Measurements from ENCODE around the gene ZMYND12.

The ZMYND12 gene

DNA sequence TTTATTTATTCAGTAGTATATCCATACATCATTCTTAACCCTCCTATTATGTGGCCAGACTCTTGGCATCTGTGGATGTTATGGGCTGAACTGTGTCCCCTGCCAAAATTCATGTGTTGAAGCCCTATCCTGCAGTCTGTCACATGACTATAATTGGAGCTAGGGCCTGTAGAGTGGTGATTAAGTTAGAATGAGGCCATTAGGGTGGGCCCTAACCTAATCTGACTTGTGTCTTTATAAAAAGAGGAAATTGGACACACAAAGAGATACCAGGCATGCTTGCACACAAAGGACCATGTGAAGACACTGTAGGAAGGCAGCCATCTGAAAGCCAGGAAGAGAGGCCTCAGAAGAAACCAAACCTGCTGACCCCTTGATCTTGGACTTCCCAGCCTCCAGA is 6.6 kb downstream of the ZMYND12 start:
- no peak overlapping the region for H3K4me3 ChIP-seq (replicated peaks; ENCODE audit: low read depth, low read length)
- DNase-seq (ENCODE audit: low read depth) = no peak
- TF ChIP-seq, protein P1, sequence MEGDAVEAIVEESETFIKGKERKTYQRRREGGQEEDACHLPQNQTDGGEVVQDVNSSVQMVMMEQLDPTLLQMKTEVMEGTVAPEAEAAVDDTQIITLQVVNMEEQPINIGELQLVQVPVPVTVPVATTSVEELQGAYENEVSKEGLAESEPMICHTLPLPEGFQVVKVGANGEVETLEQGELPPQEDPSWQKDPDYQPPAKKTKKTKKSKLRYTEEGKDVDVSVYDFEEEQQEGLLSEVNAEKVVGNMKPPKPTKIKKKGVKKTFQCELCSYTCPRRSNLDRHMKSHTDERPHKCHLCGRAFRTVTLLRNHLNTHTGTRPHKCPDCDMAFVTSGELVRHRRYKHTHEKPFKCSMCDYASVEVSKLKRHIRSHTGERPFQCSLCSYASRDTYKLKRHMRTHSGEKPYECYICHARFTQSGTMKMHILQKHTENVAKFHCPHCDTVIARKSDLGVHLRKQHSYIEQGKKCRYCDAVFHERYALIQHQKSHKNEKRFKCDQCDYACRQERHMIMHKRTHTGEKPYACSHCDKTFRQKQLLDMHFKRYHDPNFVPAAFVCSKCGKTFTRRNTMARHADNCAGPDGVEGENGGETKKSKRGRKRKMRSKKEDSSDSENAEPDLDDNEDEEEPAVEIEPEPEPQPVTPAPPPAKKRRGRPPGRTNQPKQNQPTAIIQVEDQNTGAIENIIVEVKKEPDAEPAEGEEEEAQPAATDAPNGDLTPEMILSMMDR (IDR thresholded peaks at IDR 0.05; ENCODE audit: low read length, missing control alignments) = no peak

GRCh38 chr1:42442662-42443061 is 13.2 kb downstream of the ZMYND12 start:
- no peak for DNase-seq (ENCODE audit: low read depth)
- TF ChIP-seq, protein P1 (IDR thresholded peaks at IDR 0.05; ENCODE audit: low read length, missing control alignments) = no peak
- H3K4me3 ChIP-seq (replicated peaks; ENCODE audit: low read depth, low read length) = no peak overlapping the region

- peak; percentile 67 for DNase-seq (ENCODE audit: low read depth)
- H3K4me3 ChIP-seq (replicated peaks; ENCODE audit: low read depth, low read length) = no peak overlapping the region
- TF ChIP-seq, protein P1 (IDR thresholded peaks at IDR 0.05; ENCODE audit: low read length, missing control alignments) = no peak
Observed at GRCh38 chr1:42439940-42440339, 15.9 kb downstream of the ZMYND12 start.

- no peak overlapping the region for H3K4me3 ChIP-seq (replicated peaks; ENCODE audit: low read depth, low read length)
- DNase-seq (ENCODE audit: low read depth) = no peak
- TF ChIP-seq, protein P1 (IDR thresholded peaks at IDR 0.05; ENCODE audit: low read length, missing control alignments) = no peak
Observed at GRCh38 chr1:42434340-42434739, 21.5 kb downstream of the ZMYND12 start.

DNA sequence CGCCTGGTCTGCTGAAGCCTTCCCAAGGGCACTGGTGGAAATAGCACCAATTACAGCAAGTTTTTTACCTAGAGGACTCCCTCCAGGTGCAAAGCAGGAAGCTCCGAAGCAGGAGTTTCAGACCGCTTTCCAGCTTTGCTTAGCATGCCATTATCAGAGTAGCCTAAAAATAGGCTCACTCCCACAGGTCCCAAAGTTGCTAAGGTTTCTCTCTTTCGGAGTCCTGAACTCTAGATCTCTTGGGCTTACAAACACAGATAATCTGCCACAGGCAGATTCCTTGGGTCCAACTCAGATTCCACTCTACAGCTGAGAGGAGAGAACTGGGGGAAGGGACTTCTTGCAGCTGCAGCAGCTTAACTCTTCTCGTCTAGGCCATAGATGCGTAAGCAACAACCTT is 22.5 kb downstream of the ZMYND12 start:
- DNase-seq (ENCODE audit: low read depth) = no peak
- no peak overlapping the region for H3K4me3 ChIP-seq (replicated peaks; ENCODE audit: low read depth, low read length)
- TF ChIP-seq, protein P1 (IDR thresholded peaks at IDR 0.05; ENCODE audit: low read length, missing control alignments) = no peak

DNA sequence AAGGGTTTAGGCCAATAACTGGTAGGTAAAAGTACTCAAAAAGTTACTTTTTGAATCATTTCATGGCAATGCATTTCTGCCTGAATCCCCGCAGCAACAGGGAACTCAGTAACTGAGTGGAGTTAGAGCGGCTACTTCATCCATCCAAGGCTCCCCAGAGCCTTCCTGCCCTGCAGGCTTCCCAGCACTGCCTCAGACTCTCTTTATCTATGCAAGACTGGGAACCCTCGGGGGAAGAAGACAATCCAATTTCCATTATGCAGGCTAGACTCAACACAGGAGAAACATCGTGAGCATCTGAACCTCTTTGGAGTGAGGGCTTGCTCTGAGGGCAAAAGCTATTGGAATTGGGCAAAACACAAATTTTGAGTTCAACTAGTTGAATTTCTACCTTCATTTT is 23.1 kb downstream of the ZMYND12 start:
- H3K4me3 ChIP-seq (replicated peaks; ENCODE audit: low read depth, low read length) = no peak overlapping the region
- TF ChIP-seq, protein P1 (IDR thresholded peaks at IDR 0.05; ENCODE audit: low read length, missing control alignments) = no peak
- DNase-seq (ENCODE audit: low read depth) = no peak

DNA sequence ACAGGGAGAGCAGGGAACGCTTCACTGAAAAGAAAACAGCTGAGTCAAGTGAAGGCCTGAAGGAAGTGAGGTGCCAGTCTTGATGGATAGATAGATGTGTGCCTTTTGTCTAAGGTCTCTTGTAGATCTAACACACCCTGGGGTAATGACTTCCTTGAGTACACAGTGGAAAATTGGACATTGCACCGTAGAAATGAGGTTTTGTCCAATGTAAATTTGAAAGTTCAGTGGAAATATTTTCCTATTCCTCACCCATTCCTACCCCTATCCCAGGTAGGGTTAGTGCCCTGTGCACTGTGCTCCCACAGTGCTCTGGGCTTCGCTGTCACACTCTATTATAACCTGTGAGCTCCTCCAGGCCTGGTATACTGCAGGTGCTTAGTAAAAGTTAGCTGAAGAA is 24.3 kb downstream of the ZMYND12 start:
- DNase-seq (ENCODE audit: low read depth) = no peak
- H3K4me3 ChIP-seq (replicated peaks; ENCODE audit: low read depth, low read length) = no peak overlapping the region
- TF ChIP-seq, protein P1 (IDR thresholded peaks at IDR 0.05; ENCODE audit: low read length, missing control alignments) = no peak
